HK-2 (cell line): ENCODE data around the gene GDF7.

Experiments
- DNase-seq: peaks from one replicate; pipeline ENCODE4 v3.0.0-alpha.2; 2018; ENCODE audit not compliant: unreplicated experiment

Gene GDF7

DNA sequence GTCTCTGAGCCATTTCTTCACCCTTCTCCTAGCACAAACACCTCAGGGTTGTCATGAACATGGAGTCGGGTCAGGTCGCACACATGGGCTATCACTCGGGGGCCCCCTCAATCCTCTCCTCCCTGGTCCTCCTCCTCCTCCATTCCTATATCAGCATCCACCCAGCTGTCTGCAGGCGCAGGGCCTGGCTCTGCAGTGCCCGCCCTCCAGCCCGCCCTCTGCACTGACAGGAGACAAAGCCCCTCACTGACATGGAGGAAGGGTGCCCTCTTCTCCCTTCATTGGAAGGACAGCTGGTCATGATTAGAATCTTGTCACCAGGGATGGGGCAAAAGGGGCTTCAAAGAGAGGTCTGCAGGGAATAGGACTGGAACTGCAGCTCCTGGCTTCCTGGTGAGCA, 37.8 kb upstream of the GDF7 start:
- no peak for DNase-seq

DNA sequence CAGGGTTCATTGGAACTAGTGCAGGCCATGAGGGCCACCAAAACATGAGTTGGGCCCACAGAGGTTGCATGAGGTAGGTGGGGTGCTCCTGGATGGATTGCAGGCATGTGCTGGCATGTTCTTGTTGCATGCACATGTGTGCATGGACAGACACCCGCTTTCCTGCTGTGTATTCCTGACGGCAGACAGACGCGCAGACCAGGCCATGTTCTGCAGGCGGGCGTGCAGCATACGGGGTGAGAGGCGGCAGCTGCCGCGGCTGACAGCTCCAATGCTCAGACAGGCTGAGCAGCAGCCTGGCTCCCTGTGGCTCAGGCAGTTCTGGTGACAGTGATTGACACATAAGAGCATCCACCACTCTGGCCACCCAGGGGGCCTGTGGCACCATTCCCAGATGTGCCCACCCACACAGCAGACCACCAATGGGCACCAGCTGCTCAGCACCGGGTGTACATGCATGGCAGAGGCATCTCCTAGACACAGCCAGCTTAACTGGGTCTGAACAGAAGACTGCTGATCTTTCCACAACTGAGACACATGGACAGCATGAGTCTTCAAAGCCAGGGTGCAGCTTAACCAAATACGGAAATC, 37.3 kb upstream of the GDF7 start:
- no peak for DNase-seq

DNA sequence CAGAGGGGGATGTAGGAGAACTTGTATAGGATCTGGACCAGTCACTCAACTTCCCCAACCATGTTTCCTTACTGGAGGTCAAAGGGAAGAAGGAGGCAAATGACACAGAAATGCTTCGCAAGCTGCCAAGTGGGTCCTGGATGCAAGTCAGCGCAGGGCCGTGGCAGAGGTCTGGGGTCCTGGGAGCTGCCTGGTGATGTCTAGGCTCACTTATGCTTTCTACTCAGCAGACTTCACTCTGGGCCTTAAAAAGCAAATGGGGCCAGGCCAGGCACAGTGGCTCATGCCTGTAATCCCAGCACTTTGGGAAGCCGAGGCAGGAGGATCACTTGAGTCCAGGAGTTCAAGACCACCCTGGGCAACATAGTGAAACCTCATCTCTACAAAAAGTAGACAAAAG, 36.0 kb upstream of the GDF7 start:
- no peak for DNase-seq

DNA sequence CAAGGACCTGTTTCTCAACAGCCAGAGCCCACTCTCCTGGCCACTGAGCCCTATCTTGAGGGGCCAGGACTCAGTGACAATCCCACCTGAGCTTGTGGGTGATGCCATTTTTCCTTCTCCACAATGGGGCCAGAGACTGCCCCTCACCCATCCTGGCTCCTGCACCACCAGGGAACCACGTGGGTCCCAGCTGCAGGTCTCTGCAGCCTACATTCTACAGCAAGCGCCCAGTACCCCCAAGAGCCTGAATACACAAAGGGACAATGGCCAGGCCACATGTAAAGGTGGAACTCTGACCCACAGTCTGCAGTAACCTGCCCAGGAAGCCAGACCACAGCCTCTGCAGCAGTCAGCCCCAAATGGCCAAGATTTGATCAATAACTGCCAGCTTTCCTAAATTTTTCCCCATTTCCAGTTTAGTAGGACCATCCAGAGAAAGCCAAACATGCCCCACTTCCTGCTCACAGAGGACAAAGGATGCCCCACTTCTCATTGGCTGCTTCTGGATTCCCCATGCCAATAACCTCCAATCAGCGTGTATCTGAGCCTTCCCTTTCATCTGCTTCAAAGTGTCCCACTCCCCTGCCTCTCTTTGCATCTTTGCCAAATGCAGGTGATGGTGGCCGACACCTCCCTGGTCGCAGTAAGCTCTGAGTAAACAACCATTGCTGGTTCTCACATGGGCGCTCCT, 35.2 kb upstream of the GDF7 start:
- no peak for DNase-seq

DNA sequence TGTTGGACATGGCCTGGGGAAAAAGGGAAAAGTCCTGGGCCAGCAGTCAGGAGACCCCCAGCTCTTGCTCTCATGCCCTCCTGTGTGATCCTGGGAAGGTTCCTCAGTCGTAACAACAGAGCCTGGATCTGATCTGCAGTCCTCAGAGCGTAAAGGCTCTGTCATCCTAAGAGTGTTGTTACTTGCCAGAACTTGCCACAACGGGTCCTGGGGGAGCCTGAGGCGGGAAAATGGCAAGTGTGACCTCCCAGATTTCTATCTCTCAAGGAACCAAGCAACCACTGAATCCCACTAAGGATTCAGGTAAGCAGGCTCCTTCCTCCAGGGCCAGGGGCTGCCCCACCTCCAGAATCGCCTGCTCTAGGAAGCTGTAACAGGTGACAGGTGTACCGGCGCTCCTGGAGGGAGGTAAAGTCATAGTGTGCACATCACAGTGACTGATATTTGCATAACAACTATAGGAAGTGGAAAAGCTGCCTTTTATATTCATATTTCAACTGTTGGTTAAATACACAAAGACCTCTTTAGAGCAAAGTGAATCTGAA, 34.4 kb upstream of the GDF7 start:
- no peak for DNase-seq

DNA sequence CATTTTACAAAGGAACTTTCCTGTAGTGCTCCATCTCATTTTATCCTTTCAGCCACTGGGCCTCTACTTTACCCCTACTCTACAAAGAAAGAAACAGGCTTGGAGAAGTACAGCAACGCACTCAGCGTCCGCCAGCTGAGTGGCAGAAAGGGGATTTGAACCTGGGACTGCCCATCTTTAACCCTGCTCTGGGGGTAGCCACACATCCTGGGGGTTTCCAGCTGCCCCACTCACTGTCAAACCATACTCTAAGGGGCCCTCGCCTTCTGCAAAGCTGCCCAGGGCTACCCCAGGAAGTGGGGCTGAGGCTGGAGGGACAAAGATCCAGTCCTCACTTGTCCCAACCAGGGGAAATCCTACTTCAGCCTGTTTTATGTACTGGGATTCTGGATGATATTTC, 33.9 kb upstream of the GDF7 start:
- no peak for DNase-seq

DNA sequence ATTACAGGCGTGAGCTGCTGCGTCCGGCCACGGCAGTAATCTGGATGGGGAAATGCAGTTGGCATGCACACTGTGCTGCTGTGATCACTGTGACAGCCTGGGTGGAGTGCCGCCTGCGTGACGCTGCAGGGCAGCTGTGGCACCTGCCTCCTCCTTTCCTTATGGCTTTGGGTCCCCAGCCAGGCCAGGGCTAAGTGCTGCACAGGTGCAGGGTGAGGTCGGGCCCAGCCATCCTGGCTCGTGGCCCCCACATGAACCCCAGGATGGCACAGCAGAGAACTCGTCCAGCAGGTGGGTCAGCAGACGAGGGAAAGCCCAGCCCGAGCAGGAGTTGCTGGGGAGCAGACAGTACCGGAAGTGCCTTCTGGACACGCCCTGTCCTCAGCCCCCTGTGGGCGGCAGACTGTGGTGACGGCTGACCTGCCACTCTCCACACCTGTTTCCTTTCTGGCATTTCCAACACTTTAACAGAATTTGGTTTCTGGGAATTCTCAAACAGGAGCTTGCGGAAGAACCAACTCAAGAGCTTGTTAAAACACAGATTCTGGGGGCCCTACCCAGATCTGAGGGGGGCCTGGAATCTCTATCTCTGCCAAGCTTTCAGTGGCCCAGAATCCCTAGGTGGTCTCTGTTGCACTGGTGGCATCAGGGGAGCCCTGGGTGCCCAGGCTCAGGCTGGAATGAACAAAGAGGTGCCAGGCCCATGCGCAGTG, 33.0 kb upstream of the GDF7 start:
- DNase-seq = no peak

DNA sequence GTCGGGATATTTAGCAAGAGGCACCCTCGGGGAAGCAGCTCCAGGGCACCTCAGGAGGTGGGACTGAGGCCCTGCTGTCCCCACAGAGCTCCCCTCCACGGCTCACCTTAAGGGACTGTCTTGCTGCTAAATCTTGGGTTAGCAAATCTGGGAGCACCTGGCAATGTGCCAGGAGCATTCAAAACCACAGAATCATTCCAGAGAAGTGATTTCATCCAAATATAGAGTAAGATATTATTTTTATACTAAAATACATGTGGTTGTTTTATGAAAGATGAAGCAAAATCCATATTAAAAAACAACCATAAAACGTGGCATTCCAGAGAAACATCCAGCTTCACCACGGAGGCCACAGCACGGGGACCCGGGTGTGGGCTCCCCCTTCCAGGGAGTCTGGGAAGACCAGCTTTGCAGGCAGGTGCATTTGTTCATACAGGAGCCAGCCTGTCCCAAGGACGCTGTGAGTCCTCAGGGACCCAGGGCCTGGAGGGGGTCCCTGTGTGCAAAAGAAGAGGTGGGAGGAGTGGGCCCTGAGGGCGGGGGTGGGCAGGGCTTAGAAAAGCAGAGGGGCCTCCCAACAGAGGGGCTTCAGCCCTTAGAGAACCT, 32.3 kb upstream of the GDF7 start:
- no peak for DNase-seq

DNA sequence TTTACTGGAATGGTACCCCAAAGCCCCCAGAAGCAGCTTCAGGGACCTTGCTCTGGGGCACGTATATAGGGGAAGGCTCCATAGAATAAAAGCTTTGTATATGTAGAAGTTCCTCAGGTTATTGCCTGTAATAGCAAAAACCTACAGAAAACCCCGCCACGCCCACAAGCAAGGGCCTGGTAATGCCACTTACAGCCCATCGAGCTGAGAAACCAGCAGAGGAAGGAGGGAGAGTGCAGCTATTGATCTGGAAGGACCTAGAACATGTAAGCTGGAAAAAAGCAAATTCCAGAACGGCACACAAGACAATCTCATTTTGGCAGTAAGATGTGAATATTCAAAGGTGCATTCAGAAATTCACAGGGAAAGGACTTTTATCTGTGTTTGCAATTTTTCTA, 31.8 kb upstream of the GDF7 start:
- no peak for DNase-seq

DNA sequence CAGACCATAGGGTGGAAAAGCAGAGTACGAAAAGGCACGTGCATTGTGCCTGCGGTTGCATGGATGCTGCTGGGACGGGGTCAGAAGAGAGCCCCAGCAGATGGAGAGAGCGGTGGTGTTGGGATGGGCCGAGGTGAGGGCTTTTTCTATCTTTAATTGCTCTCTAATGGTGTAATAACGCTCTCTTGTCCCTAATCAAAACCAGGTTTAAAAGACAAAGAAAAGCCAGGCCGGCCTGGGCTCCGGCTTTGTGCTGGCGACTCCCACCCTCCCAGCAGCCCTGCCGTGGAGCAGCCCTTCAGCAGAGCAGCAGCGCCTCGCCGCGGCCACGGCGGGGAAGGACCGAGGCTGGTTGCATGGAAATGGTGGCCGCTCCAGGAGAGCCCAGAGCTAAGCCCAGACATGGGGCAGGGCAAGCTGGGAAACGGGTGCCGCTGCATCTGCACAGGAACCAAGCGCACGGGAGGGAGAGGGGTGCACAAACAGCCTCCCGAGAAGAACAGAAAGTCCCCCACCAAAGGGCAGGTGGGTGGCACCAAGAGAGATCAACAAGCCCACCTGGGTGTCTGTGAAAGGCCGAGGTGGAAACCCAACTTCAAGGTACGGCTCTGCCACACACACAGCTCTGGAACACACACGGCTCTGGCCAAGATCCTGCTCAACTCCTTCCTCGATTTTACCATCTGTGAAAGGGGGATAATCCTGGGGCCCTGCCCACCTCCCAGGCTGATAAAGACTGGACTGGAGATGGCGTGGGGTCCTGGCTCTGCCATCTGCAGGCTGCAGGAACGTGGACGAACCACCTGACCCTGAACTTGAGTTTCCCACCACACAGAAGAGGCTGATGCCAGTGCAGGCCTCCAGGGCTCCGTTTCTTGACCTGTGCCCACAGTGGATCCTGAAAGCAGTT, 31.0 kb upstream of the GDF7 start:
- peak; percentile 77 for DNase-seq

DNA sequence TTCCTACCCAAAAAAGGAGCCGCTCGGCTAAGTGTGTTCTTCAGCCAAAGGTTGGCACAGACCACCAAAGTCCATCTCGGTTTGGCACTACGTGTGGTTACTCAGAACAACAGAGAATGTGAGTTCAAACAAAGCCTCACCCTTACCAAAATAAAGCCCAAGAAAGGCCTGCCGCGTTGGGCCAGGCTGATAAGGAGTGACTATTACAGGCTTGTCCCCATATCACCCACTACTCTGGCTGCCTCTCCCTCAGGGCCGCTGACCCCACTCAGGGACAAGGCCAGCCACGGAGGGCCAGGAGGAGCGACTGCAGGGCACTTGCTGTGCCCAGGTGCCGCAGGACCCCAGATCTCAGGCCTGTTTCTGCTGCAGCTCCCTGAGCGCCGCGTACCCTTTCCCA, 29.8 kb upstream of the GDF7 start:
- DNase-seq = no peak

DNA sequence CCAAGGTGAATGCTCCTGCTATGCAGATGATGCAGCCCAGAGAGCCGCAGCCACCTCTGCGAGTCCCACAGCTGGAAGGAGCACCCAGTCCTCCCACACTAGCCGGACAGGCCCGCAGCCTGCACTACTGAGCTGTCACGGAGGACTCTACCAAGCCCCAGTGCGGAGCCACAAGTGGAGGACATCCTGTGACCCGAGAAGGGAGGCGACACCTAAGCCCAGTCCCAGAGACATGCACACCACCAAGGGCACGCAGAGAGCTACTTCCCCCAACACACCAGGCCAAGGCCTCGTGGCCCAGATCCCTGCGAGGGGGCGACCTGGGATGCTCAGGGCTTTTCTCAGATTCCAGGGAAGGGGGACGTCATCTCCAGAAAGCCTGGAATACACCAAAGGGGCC, 28.9 kb upstream of the GDF7 start:
- DNase-seq = no peak

DNA sequence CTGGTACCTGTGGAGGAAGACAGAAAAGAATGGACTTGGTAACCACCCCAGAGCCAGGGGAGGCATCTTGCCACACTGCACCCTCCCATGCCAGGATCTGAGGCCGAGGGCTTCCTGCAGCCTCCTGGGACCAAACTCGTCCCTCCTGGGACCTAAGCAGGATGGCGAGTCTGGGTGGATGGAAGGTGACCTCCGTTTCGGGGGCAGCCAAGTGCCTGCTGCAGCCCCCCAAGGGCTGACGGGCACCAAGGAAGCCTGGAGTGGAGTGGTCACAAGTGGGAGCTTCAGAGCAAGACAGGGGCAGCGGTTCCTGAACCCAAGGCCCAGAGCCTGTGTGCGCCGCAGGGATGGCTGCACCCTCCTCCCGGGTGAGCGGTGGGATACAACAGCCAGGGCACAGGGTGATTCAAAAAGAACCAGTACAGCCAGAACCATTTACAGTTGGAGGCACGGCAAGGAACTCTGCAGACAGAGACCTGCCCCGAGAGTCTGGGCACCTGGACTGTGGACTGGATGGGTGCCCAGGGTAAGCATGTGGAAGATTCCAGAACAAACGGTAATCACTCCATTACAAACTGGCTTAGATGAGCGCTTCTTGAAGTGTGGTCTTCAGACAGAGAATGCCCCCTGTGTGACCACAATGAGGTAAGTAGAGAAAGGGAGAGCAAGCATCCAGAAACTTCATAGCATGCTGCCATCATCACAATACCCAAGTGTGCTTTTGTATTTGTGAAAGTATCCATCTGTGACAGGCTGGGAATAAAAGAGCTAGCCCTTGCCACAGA, 28.1 kb upstream of the GDF7 start:
- DNase-seq = no peak

DNA sequence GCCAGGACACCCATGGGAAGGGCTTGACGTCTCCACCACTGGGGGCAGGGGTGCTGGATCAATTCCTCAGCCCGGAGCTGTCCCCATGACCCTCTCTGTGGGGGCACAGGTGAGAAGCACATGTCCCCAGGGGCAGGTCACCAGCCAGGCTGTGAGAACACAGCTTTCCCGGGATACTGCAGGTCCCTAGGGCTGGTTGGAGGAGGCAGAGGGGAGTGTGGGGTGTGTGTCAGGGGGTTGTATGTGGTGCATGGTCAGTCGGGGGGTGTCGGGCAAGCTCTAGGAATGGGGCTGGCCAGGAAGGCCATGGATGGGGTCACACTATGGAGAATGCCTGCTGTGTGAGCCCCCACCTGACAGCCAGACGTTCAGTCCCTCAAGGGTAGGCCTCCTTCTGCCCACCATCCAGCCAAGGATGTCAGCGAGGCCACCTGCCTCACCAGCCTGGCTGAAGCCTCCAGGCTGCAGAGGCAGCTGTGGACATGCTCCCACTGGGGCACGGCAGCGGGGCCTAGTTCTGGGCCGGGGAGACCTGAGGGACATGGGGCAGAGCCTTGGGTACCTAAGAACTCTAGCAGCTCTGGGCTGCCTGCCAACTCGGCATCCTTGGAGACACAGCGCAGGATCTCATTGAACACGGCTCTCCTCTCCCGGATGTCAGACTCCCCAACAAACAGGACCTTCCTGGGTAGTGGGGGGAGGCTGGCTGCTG, 26.4 kb upstream of the GDF7 start:
- no peak for DNase-seq

DNA sequence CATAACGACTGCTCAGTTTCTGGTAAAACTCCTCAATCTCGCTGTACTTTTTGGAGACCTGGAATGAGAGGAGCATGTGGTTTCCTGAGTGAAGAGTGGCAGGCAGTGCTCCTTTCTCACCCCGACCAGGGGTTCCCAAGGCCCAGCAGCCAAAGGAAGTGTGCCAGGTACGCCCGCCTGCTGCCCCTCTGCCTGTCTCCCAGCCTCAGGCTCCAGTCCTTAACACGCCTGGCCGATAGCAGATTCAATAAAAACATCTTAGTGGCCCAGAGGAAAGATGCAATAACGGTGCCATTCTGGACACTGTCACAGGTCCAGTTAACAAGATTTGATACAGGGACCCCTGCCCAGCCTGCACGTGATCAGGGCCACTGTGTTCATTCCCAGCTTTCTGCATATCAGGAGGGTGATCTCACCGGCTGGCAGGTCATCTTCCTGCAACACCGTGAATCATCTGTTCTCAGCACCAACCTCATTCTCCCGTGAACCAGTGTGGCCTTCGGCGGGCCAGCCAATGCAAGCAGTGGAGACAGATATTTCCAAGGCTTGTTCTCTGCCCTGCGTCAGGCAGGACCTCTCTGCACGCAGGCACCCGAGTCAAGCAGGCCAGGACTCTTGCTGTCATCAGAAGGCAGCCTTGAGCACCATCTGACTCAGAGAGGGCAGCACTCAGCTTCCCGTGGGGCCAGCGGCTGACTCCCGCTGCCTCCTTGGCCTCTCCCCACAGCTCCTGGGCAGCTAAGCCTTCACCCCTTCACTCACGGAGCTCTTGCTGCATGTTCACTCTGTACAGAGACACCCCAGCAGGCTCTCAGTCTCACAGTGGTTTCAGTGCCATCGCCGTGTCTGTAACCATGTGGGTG, 25.6 kb upstream of the GDF7 start:
- DNase-seq = peak; percentile 90

DNA sequence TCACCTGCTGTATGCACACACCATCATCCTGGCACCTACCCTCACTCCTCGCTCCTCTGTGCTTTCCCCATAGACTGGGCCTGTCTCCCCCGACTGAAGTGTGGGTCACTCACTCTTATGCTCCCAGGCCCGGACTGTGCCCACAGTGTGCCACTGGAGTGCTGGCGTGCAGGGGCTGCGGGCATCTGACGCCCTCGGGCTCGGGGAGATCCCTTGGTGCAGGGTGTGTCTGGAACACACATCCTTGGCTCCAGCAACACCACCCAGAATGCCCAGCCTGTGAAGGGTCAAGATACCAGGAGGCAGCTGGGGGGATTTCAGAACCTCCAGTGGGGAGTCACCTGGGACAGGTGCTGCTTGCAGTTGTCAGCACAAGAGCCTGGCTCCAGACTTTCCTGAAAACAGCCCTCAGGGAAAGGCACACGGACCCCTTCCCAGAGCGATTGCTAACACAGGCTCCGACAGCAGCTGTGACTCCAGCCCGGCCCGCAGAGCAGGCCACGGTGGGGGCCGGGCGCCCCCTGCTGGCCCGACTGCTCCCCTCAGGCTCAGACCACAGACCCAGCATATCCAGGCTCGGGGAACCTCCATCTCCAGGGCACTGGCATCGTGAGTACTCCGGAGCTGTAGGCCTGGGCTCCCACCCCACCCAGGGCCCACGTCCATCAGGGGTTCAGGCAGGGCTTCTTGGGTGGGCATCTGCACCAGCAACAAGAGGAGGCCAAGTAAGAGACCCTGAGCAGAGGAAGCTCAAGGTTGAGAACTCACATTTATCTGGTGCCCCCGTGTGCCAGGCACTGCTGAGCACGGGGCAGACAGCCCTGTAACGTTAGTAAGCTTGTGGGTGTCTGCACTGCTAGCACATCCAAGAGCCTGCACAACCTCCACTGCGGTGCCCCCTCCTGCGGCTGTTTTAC, 24.6 kb upstream of the GDF7 start:
- DNase-seq = peak; percentile 87

DNA sequence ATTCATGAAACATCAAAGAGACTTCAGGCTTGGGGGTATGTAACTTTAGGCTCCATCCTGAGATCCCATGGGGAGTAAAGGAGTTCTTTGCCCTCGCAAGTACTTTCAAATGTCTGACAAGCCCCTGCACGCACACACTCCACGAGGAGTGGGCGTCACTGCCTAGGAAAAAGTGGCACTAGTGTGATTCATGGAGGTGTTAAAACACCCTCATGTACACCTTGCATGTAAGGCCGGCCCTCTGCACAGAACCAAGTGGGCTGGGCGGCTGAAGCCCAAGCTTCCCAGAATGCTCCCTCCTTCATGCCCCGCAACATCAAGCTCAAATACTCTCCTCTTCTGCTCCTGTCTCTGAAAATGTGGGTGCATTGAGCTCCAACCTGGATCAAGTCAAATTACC, 23.9 kb upstream of the GDF7 start:
- no peak for DNase-seq

DNA sequence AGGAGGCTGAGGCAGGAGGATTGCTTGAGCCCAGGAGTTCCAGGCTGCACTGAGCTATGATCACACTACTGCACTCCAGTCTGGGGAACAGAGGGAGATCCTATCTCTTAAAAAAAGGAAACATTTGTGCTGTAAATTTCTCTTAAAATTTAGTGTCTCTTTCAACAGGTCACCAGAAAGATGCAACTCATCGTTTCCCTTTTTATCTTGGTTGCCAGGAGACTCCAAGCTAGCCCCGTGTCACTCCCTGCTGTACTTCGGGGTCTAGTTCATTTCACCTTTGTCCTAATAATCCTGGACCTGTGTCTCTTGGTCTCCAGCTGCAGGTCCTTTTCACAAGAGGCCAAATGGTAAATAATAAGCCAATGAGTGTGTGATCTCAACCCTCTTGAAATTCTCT, 23.1 kb upstream of the GDF7 start:
- DNase-seq = no peak
